IMR-90 (cell line): Measurements from ENCODE around the gene ERLIN1. TPM values are rescaled to one million over a fixed set of nuclear protein-coding genes. Genes with fewer than 3 reads are reported as not detected.

Source experiments
- ATAC-seq: fragments of 200-7000 bp; cut with Tn5 transposase; 2 replicates; pipeline ENCODE4 v1.9.1; 2020; ENCODE audit warnings: low read depth, mild to moderate bottlenecking, moderate library complexity
- BruUV-seq: library from RNA; stranded (reverse); fragments of 400-500 nt; replicated peaks from 2 replicates; lab custom pipeline; 2021; lab: Mats Ljungman, UMichigan
- CTCF ChIA-PET: fragments of 300-600 bp; formaldehyde crosslinking; extraction: SDS; loops from one replicate; lab custom pipeline; 2021; ENCODE audit warnings: antibody characterized with exemption; lab: Yijun Ruan, JAX
- POLR2A ChIA-PET: fragments of 300-600 bp; sonication (Branson Sonifier 250); formaldehyde crosslinking; loops from one replicate; lab custom pipeline; 2022; ENCODE audit warnings: antibody characterized with exemption; ENCODE audit not compliant: unreplicated experiment; lab: Charles Lee
- DNase-seq: peaks from one replicate; pipeline ENCODE4 v3.0.0; 2013
- H2AFZ ChIP-seq: replicated peaks from 2 replicates; pipeline ENCODE3; 2013; ENCODE audit warnings: low read length, mild to moderate bottlenecking; ENCODE audit not compliant: poor library complexity
- H2AK5ac ChIP-seq: 2 replicates; pipeline ENCODE4 v1.6.1; 2013; ENCODE audit warnings: low read depth, low read length, inconsistent platforms
- H2AK9ac ChIP-seq: replicated peaks from 2 replicates; pipeline ENCODE3; 2013; ENCODE audit warnings: mild to moderate bottlenecking, low read depth, low read length, moderate library complexity; ENCODE audit not compliant: poor library complexity
- H2BK120ac ChIP-seq: 2 replicates; pipeline ENCODE4 v1.6.1; 2013; ENCODE audit warnings: low read depth, low read length, inconsistent platforms
- H2BK15ac ChIP-seq: 3 replicates; pipeline ENCODE4 v1.6.1; 2013; ENCODE audit warnings: low read depth, low read length, inconsistent platforms
- H2BK20ac ChIP-seq: 2 replicates; pipeline ENCODE4 v1.6.1; 2013; ENCODE audit warnings: low read depth, mild to moderate bottlenecking, inconsistent platforms, low read length, moderate library complexity
- H2BK5ac ChIP-seq: 2 replicates; pipeline ENCODE4 v1.6.1; 2013; ENCODE audit warnings: mild to moderate bottlenecking, low read depth, low read length, inconsistent platforms; ENCODE audit not compliant: poor library complexity, severe bottlenecking
- H3K14ac ChIP-seq: replicated peaks from 2 replicates; pipeline ENCODE4 v1.6.1; 2013; ENCODE audit warnings: low read depth, low read length, inconsistent platforms
- H3K18ac ChIP-seq: 2 replicates; pipeline ENCODE4 v1.6.1; 2013; ENCODE audit warnings: low read depth, low read length, control low read depth
- H3K23ac ChIP-seq: 2 replicates; pipeline ENCODE4 v1.6.1; 2013; ENCODE audit warnings: low read depth, low read length, inconsistent platforms
- H3K27ac ChIP-seq: 2 replicates; pipeline ENCODE4 v1.5.1; 2013; ENCODE audit warnings: mild to moderate bottlenecking, control low read depth, low read length; ENCODE audit not compliant: insufficient read depth
- H3K27me3 ChIP-seq: 2 replicates; pipeline ENCODE4 v1.6.1; 2013; ENCODE audit warnings: low read length; ENCODE audit not compliant: control insufficient read depth, insufficient read depth
- H3K36me3 ChIP-seq: 2 replicates; pipeline ENCODE4 v1.6.1; 2013; ENCODE audit warnings: low read length, mixed read lengths; ENCODE audit not compliant: control insufficient read depth, insufficient read depth
- H3K4ac ChIP-seq: 2 replicates; pipeline ENCODE4 v1.6.1; 2013; ENCODE audit warnings: low read depth, low read length, inconsistent platforms
- H3K4me1 ChIP-seq: 2 replicates; pipeline ENCODE4 v1.6.1; 2013; ENCODE audit warnings: low read length, mixed read lengths; ENCODE audit not compliant: control insufficient read depth, insufficient read depth
- H3K4me2 ChIP-seq: 2 replicates; pipeline ENCODE4 v1.6.1; 2013; ENCODE audit warnings: low read depth, mild to moderate bottlenecking, control low read depth, low read length, moderate library complexity
- H3K4me3 ChIP-seq: 2 replicates; pipeline ENCODE4 v1.5.1; 2013; ENCODE audit warnings: low read depth, mild to moderate bottlenecking, control low read depth, low read length, moderate library complexity; ENCODE audit not compliant: insufficient read depth
- H3K56ac ChIP-seq: 2 replicates; pipeline ENCODE4 v1.6.1; 2013; ENCODE audit warnings: low read length, inconsistent platforms; ENCODE audit not compliant: insufficient read depth; ENCODE audit errors: extremely low read depth
- H3K79me1 ChIP-seq, 2 experiments: 2 replicates each; pipeline ENCODE4 v1.6.1; 2013; ENCODE audit warnings: low read length in 2 of 2, inconsistent platforms in 1 of 2, low read depth in 1 of 2
- H3K9ac ChIP-seq: 2 replicates; pipeline ENCODE4 v1.6.1; 2013; ENCODE audit warnings: low read depth, low read length, control low read depth
- H3K9me1 ChIP-seq: 2 replicates; pipeline ENCODE4 v1.6.1; 2013; ENCODE audit warnings: low read length, inconsistent platforms; ENCODE audit not compliant: insufficient read depth
- H3K9me3 ChIP-seq: 2 replicates; pipeline ENCODE4 v1.6.1; 2013; ENCODE audit warnings: low read length; ENCODE audit not compliant: control insufficient read depth, insufficient read depth
- H4K20me1 ChIP-seq: 2 replicates; pipeline ENCODE4 v1.6.1; 2013; ENCODE audit warnings: low read length, inconsistent platforms; ENCODE audit not compliant: insufficient read depth
- H4K5ac ChIP-seq: 2 replicates; pipeline ENCODE4 v1.6.1; 2013; ENCODE audit warnings: mild to moderate bottlenecking, low read depth, low read length, control low read depth
- H4K8ac ChIP-seq, 2 experiments: 2 replicates each; pipeline ENCODE4 v1.6.1; 2013; ENCODE audit warnings: low read depth in 2 of 2, low read length in 2 of 2, control low read depth in 1 of 2, inconsistent platforms in 1 of 2
- H4K91ac ChIP-seq: 2 replicates; pipeline ENCODE4 v1.6.1; 2013; ENCODE audit warnings: low read depth, low read length, inconsistent platforms; ENCODE audit not compliant: insufficient read depth
- BHLHE40 ChIP-seq: fragments of 150-350 bp; IDR thresholded peaks from 2 replicates; pipeline ENCODE4 v1.6.1; 2016; ENCODE audit warnings: mild to moderate bottlenecking, low read depth, low read length
- CHD1 ChIP-seq: IDR thresholded peaks from 2 replicates; pipeline ENCODE4 v1.6.1; 2012; ENCODE audit warnings: low read depth, low read length, improper control_type of control experiment
- MAFK ChIP-seq: IDR thresholded peaks from 2 replicates; pipeline ENCODE4 v1.6.1; 2012; ENCODE audit warnings: low read depth, low read length, improper control_type of control experiment
- MAZ ChIP-seq: IDR thresholded peaks from 2 replicates; pipeline ENCODE4 v1.6.1; 2012; ENCODE audit warnings: low read depth, mild to moderate bottlenecking, low read length, improper control_type of control experiment, moderate library complexity, borderline replicate concordance
- MXI1 ChIP-seq: IDR thresholded peaks from 2 replicates; pipeline ENCODE4 v1.6.1; 2012; ENCODE audit warnings: low read depth, mild to moderate bottlenecking, low read length, moderate library complexity, borderline replicate concordance
- RFX5 ChIP-seq: IDR thresholded peaks from 2 replicates; pipeline ENCODE4 v1.8.0; 2012; ENCODE audit warnings: low read depth, mild to moderate bottlenecking, low read length, moderate library complexity
- USF2 ChIP-seq: fragments of 150-350 bp; IDR thresholded peaks from 2 replicates; pipeline ENCODE4 v1.6.1; 2017; ENCODE audit warnings: mild to moderate bottlenecking, antibody characterized with exemption, low read length, low read depth
- WGBS, 2 experiments: methylation state at CpG; one replicate each; pipeline versions ENCODE4 v1.1.5 to v1.1.7; 2013; ENCODE audit warnings: missing lambda C conversion rate in 2 of 2; ENCODE audit not compliant: insufficient read length in 1 of 2; ENCODE audit errors: extremely low coverage in 2 of 2; 5-methylcytosine and 5-hydroxymethylcytosine counted together
- dilution Hi-C: fragments of 300-500 bp; cut with HindIII; formaldehyde crosslinking; loops from one replicate; pipeline ENCODE4 v1.14.3; 2018; ENCODE audit warnings: low sequenced_read_pairs; ENCODE audit not compliant: unreplicated experiment
- in situ Hi-C: fragments of 300-500 bp; cut with MboI; formaldehyde crosslinking; loops from 3 replicates; pipeline ENCODE4 v1.14.3; 2019; ENCODE audit warnings: low sequenced_read_pairs, inconsistent platforms, mixed read lengths
- intact Hi-C: fragments of 100-400 bp; cut with micrococcal nuclease; formaldehyde crosslinking; loops from 2 replicates; pipeline ENCODE4 v1.10.0; 2022
- polyA plus RNA-seq, 3 experiments: library from polyadenylated mRNA; depleted of rRNA; stranded (reverse); fragments of >200 nt; gene quantifications; 2 replicates each; pipeline ENCODE4 v1.2.3, GENCODE V29; 2012; ENCODE audit warnings: low replicate concordance in 1 of 3
- total RNA-seq: library from RNA; depleted of rRNA; stranded (reverse); fragments of >200 nt; gene quantifications from 2 replicates; pipeline ENCODE4 v1.2.3, GENCODE V29; 2012
- TF ChIP-seq, protein P1 (sequence below): conservative IDR thresholded peaks from 2 replicates; pipeline ENCODE4 v1.5.1; 2012; ENCODE audit warnings: mild to moderate bottlenecking, low read depth, low read length, improper control_type of control experiment

Gene ERLIN1
- total and polyA plus RNA-seq, 2 of the 4 experiments (the other 2 are of a cell fraction) = 31.5 to 33.9 TPM

DNA sequence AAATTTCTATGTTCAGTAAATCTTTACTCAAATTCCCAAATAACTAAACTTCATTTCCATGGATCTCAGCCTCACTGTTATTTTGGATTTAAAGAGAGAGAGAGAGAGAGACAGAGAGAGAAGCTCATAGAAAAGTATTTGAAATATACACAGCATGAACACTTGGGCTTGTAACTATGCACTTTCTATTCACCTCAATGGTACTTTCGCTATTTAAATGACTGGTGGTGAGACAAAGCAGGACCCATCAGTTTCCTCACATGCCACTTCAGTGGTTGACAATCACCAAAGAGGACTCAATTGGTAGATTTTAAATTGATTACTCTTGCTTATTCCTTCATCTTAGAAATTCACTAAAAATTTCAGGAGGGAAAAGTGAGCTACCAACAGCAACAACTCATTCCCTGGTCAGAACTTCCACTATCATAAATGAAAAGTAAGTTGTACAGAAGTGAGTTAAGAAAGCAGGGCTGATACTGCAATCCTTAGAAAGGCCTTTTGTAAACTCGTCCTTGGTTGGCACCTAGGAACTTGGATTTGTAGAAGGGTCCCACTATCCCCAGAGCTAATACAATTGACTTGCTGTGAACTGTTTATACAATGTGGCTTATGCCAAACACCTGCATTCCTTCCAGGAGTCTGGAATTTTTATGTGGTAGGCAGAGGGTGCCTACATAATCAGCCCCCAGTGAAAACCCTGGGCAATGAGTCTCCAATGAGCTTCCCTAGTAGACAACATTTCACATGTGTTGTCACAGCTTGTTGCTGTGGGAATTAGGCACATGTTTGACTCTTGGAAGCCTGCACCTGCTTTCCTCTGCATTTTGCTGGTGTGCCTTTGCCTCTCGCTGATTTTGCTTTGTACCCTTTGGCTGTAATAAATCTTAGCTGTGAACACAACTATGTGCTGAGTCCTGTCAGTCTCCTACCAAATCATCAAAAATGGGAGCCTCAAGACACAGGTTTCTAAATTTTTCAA is 10.8 kb downstream of the ERLIN1 start:
- H2BK15ac ChIP-seq = no peak overlapping the region
- H3K18ac ChIP-seq = no peak overlapping the region
- no peak overlapping the region for H4K5ac ChIP-seq
- ChIA-PET CTCF (no interaction called here), POLR2A (no interaction called here)
- no peak overlapping the region for H4K91ac ChIP-seq
- TF ChIP-seq MXI1 = no peak
- TF ChIP-seq, protein P1, sequence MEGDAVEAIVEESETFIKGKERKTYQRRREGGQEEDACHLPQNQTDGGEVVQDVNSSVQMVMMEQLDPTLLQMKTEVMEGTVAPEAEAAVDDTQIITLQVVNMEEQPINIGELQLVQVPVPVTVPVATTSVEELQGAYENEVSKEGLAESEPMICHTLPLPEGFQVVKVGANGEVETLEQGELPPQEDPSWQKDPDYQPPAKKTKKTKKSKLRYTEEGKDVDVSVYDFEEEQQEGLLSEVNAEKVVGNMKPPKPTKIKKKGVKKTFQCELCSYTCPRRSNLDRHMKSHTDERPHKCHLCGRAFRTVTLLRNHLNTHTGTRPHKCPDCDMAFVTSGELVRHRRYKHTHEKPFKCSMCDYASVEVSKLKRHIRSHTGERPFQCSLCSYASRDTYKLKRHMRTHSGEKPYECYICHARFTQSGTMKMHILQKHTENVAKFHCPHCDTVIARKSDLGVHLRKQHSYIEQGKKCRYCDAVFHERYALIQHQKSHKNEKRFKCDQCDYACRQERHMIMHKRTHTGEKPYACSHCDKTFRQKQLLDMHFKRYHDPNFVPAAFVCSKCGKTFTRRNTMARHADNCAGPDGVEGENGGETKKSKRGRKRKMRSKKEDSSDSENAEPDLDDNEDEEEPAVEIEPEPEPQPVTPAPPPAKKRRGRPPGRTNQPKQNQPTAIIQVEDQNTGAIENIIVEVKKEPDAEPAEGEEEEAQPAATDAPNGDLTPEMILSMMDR = no peak
- no peak for TF ChIP-seq BHLHE40
- TF ChIP-seq MAZ = no peak
- TF ChIP-seq USF2 = no peak
- TF ChIP-seq RFX5 = no peak
- no peak for TF ChIP-seq MAFK
- no peak for TF ChIP-seq CHD1
- no peak overlapping the region for H3K27ac ChIP-seq
- peaks cover 5 to 14% of the 10 kb centered on the region in 2 experiments for H3K79me1 ChIP-seq
- no peak overlapping the region for H2AK9ac ChIP-seq
- H3K4me1 ChIP-seq = no peaks in the 10 kb centered on the region
- H2BK5ac ChIP-seq = no peak overlapping the region
- H3K56ac ChIP-seq = no peak overlapping the region
- no TSS peak for BruUV-seq
- H3K4ac ChIP-seq = no peak overlapping the region
- no peaks in the 10 kb centered on the region for H4K20me1 ChIP-seq
- no peaks in the 10 kb centered on the region for H3K27me3 ChIP-seq
- dilution Hi-C loops (no loop called here), in situ Hi-C loops (no loop called here), intact Hi-C loops (no loop called here)
- no peak overlapping the region for H2BK20ac ChIP-seq
- DNase-seq = no peak
- no peak overlapping the region for H3K9ac ChIP-seq
- no CpG with 5 or more reads among the region's 3 CpGs for WGBS, 2 experiments
- no peak overlapping the region for H3K4me3 ChIP-seq
- no peak overlapping the region for H2BK120ac ChIP-seq
- no peak overlapping the region for H3K23ac ChIP-seq
- no peak overlapping the region for H3K14ac ChIP-seq
- 0 out of 2 replicates have a peak, but pooled peaks cover 3% of the 10 kb centered on the region for H3K9me1 ChIP-seq
- no peaks in the 10 kb centered on the region for H3K9me3 ChIP-seq
- H2AFZ ChIP-seq = no peak overlapping the region
- no peak overlapping the region for H4K8ac ChIP-seq
- no peak overlapping the region for H2AK5ac ChIP-seq
- no peak for ATAC-seq
- no peak overlapping the region for H3K4me2 ChIP-seq
- peaks cover 11% of the 10 kb centered on the region; the same call in 1 of the 2 replicates for H3K36me3 ChIP-seq
